ENCODE measurements around the gene UIMC1.

UIMC1 gene

DNA sequence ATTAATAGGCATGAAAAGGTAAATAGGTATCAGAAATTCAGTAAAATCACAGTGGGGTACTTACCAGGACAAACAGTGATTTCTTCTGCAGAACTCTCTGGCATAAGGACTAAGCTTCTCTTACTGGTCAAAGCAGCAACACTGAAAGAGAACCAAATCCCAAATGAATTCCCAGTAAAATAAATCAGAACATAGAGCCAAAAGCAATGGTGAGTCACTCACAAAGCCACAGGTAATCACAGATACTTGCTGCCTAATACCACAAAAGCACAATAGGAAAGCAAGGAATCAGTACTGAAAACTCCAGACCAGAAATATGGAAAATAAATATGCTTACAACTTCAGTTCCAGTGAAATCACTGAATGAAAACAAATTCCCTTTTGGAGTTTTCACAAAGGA, 50.7 kb downstream of the UIMC1 start:
- DNase-seq (ENCODE audit: low spot score) (no peak), FAIRE-seq (no peak)

DNA sequence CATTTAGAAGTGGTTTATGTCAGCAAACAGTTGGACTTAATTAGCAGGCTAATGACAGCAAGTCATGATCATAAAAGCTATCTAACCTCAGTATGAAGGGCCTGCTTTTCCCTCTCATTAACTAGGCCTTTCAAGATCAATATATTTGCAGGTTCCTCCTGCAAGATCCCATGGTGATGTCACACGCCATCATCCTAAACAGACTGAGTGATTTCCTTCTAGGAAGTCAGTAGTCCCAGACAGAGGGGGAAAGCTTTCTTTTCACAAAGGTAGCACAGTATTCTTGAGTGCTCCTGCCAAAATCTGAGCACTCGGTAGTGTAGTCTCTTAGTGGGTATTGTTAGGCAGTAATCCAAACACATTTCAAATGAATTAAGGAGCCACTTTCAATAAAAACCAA, 52.5 kb downstream of the UIMC1 start:
- DNase-seq (ENCODE audit: low spot score) (no peak), FAIRE-seq (no peak)

DNA sequence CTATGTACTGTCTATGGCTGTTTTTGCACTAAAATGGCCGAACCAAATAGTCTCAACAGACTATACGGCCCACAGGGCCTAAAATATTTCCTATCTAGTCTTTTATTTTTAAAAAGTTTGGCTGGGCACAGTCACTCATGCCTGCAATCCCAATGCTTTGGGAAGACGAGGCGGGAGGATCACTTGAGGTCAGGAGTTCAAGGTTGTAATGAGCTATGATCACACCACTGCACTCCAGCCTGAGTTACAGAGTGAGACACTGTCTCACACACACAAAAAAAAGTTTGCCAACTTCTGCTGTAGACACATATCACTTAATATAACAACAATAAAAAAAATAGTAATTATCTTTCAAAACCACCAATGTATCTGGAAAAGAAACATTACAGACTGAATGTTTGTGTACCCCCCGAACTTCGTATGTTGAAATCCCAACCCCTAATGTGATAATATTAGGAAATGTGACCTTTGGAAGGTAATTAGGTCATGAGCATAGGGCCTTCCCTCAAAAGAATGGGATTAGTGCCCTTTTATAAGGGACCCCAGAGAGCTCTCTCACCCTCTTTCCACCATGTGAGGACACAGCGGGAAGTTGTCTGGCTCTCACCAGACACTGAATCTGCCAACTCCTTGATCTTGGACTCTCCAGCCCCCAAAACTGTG, 53.9 kb downstream of the UIMC1 start:
- FAIRE-seq (no peak), DNase-seq (ENCODE audit: low spot score) (no peak)

DNA sequence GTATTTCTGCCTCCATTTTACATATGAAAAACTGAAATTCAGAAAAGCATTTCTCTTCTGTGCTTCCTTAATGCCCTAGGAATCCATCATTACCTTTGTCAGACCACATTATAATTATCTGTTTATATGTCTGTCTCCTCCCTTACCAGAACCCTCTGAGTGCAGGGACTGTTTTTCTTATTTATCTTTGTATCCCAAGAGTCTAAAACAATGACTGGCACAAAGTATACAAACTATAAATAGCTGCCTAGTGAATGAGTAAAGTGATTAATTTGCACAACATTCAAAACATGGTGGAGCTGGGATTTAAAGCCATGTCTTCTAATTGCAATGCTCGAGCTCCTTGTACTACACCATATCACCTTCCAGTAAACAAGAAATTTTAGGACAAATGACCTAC, 58.1 kb downstream of the UIMC1 start:
- FAIRE-seq (no peak), DNase-seq (ENCODE audit: low spot score) (no peak)

DNA sequence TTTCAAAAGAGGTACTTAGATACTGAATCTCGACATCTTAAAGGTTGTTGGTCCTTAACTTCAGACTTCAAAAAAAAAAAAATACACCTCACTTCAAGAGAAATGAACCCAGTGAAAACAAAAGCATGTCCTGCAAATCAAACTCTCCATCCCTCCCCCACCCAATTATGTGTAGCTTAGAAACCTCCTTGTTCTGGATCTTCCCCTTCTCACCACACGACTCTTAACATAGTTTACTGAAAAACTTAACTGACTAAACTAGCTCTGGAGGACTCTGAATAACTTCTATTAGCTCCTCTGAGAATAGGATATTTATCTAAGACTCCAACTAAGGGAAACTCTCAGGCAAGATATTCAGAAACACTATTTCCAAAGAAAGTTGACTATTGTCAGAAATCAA, 58.7 kb downstream of the UIMC1 start:
- FAIRE-seq (no peak), DNase-seq (ENCODE audit: low spot score) (no peak)

DNA sequence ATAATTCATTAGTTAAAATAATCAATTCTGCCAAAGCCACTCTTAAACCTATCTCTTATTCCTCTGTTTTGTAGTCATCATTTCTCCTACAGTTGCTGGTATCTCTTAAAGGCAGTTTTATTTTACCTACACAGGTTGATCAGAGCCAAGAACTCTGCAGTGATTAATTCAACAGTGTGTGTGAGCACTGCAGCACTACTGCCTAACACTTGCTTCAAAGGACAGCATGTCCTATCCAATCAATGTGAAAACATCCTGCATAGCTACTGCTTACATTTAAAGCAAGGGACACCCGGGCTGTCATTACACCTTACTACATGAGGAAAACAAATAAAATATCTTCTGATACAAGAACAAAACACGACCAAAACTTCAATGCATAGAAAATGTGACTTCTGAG, 62.3 kb downstream of the UIMC1 start:
- DNase-seq (ENCODE audit: low spot score), result no peak
- FAIRE-seq, result no peak

DNA sequence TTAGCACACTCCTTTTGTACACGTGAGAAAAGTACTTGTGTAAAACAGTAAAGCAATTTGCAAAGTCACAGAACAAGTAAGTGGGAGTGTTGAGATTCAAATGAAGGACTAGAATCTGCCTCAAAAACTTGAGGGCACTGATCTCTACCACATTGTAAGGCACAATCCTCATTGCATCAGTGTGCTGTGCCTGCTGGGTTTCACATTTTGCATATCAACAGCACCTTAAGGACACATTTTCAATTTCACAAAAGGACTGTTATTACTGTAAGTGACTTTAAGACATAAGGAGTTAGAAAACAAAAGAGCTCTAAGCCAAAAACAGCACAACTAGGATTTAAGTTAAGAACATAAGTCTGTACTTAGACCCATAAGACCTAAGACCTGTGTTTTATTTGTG, 62.8 kb downstream of the UIMC1 start:
- FAIRE-seq, result no peak
- no peak for DNase-seq (ENCODE audit: low spot score)

DNA sequence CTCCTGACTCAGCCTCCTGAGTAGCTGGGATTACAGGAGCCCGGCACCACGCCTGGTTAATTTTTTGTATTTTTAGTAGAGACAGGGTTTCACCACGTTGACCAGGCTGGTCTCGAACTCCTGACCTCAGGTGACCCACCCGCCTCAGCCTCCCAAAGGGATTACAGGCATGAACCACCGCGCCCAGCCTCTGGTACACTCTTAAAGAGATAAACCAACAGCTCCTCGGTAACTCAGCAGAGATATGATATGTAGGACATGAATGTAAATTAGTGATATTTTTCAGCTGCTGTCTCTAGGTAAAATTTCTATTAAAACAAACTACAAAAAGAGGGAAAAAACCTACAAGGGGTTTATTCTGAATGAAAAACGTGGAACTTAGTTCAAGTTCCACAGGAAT, 64.6 kb downstream of the UIMC1 start:
- DNase-seq (ENCODE audit: low spot score), result peak; percentile 38
- FAIRE-seq, result peak; percentile 87

DNA sequence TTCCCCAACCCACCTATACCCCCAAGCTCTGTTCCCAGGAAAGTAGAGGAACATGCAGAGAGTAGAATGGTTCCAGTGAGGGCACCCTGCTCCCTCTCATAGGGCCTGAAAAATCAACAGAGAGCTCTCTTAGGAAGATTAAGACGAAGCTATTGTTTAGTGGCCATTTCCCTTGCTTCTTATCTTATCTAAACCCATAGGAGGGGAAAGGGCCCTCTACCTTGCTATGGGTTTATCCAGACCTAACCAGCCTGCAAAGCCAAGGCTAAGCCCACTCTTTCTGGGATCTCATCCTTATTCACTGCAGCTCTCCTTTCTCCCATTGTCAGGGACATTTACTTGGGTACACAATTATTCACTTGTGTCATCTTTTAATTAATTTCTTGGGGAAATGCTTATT, 68.1 kb downstream of the UIMC1 start:
- no peak for FAIRE-seq

DNA sequence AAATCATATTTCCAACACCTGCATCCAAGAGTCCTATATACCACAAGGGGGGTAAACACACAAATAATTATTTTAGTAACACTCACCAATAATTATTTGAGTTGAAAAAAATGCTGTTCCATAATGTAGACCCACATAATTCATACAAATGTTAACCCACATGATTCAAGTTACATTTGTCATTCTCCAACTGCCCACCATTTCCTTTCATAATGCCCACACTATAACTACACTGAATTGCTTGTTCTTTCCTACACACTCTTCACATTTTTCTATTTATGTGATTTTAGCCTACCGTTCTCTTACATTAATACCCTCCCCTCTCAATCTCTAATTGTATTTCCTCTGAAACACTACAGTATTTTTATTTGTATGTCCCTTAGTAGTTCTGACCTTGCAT, 71.6 kb downstream of the UIMC1 start:
- DNase-seq (ENCODE audit: low spot score) (no peak), FAIRE-seq (no peak)

More for the DNA sequence above, 68.1 kb downstream of the UIMC1 start:
- no peak for DNase-seq (ENCODE audit: low spot score)

DNA sequence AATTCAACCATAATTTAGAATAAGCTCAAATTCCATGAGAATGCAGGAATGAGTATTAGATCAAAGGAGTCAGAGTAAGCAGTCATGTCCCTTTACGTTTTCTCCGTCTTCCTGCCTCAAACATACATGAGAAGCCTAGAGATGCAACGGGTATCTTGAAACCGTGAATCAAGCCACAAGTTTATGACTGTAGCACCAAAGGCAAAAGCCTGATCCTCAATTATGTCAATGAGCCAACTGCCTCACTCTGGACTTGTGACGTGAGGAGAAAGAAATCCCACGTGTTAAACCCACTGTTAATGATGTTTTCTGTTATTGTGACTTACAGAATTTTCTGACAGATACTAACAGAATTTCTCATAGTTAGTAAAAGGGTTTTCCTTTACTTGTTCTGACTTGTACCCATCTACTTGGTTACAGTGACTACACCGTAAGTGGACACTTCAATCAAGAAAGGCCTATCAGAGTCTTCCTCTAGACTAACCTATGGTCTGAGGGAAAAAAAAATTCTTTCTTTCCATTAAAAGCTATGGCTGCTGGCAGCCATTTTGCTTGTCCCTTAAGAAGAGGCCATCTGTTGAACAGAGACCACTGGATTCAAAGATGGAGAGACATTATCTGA, 72.2 kb downstream of the UIMC1 start:
- FAIRE-seq, result no peak

DNA sequence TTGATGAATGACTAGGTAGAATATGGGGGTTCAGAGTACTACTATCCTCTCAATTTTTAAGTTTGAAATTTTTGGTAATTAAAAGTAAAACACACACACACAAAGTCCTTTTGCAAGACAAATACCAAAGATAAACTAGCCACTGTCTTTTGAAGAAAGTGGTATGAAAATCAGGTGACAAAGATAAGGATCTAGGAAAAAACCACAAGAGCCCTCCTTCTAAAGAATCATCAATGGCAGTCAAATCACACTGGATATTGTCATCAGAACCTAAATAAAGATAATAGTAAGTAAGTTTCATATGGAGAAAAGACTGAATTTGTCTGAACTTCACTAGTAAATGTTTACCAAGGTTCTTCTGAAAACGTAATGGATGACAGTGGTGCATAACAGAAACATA, 76.9 kb downstream of the UIMC1 start:
- DNase-seq (ENCODE audit: low spot score), result no peak
- no peak for FAIRE-seq

More for the DNA sequence above, 72.2 kb downstream of the UIMC1 start:
- DNase-seq (ENCODE audit: low spot score), result no peak

DNA sequence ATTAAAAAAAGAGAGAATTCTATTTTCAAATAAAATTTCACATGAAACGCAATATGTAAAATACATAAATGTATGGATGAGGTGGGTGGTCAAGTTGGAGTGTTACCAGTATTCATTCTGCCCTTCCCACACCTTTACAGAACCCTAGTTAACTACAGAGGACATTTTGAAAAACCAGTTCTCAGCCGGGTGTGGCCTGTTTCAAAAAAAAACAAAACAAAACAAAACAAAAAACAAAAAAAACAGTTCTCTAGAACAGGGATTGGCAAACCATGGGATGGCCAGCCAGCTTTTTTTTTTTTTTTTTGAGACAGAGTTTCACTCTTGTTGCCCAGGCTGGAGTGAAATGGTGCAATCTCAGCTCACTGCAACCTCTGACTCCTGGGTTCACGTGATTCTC, 79.0 kb downstream of the UIMC1 start:
- no peak for DNase-seq (ENCODE audit: low spot score)

DNA sequence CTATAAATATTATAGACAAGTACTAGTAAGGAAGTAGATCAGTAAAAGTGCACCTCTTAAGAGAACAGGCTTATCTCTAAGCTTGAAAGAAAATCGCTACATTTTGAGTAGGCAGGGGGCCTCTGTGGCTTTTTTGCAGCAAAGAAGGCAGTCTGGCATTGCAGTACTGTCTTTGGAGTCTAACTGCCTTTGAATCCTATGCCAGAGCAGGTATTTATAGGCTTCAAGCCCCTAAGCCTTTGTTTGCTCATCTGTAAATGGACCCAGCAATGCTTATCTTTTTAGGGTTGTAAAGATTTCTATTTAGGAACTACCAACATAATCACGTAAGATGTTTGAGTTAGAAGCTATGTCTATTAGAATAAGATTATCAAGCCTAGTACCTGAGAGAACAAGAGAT, 83.8 kb downstream of the UIMC1 start:
- DNase-seq (ENCODE audit: low spot score) (no peak), FAIRE-seq (no peak)

More for the DNA sequence above, 79.0 kb downstream of the UIMC1 start:
- FAIRE-seq, result no peak

DNA sequence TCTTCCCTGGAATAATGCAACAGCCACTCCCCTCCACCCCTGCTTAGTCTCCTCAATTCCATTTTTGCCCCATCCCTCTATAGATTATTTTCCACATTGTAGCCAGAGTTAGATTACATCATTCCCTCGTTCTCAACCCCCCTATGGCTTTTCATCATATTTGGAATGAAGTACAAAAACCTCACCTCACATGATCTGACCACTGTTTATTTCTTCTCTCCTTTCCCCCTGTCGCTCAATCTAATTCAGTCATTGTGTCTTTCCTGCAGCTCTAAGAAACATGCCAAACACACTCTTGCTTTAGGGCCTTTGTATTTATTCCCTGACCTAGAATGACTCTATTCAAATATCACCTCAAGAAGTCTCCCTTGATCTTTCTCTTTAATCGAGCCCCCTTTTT, 84.9 kb downstream of the UIMC1 start:
- DNase-seq (ENCODE audit: low spot score) (no peak), FAIRE-seq (no peak)

DNA sequence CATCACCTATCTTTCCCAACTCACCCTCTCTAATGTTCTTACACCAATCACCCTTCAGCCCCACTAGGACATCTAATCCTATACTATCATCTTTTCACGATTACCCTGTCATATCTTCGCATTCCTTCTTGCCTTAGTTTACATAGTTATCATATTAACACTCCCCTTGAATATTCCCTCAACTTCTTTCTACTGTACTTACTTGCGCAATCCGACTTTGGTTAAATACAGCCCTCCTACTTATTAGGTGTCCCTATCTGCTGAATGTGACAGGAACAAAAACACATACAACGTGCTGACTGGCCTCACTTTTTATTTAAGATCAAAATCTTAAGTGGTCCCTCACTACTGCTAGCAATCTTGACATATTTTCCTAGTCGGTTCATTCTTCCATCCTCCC, 88.0 kb downstream of the UIMC1 start:
- FAIRE-seq, result no peak
- DNase-seq (ENCODE audit: low spot score), result no peak

DNA sequence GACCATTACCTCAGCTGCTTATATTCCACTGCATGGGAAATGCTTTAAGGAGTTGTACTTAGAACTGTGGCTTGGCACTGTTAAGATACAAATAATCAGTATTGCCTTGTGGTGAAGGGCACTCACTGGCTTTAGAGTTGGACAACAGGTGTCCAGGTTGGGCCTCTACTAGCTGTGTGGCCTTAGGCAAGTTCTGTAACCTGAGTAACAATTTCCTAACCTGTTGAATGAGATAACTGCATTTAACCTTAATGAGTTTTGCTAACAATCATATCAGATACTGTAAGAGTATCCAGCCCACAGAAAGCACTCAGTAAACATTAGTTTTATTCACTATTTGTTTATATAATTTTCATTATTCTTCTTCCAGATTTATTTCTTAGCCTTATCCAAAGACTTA, 90.2 kb downstream of the UIMC1 start:
- FAIRE-seq (no peak), DNase-seq (ENCODE audit: low spot score) (no peak)

DNA sequence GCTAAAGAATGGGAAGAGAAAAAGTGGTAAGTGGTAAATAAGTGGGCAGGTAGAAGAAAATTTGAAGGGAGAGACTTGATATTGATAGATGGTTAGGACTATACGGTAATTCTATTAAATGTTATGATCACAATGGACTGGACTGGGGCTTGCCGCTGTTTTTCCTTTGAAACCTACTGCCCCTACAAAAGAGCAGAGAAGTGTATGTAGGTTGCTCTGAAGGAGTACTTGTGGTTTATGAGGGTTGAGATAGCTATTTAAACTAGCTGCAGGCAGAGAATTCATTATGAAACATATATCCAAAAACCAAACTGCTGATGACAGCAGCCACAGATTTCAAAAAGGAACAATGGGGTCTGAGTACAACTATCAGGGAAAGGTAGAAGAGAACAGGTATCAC, 90.7 kb downstream of the UIMC1 start:
- FAIRE-seq (no peak), DNase-seq (ENCODE audit: low spot score) (no peak)

DNA sequence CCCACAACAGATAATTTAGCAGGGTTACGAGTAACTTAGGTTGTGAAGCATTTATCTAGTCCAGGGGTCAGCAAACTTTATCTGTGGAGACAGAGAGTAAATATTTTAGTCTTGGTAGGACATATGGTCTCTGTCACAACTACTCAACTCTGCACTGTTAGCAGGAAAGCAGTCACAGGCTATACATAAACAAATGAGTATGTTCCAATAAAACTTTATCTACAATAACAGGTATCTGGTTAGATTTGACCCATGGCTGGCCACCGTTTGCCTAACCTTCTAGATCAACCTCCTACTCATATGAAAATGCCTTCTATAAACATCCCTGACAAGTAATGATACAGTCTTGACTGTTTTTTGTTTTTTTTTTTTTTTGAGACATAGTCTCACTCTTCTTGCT, 94.5 kb downstream of the UIMC1 start:
- DNase-seq (ENCODE audit: low spot score) (no peak), FAIRE-seq (no peak)

DNA sequence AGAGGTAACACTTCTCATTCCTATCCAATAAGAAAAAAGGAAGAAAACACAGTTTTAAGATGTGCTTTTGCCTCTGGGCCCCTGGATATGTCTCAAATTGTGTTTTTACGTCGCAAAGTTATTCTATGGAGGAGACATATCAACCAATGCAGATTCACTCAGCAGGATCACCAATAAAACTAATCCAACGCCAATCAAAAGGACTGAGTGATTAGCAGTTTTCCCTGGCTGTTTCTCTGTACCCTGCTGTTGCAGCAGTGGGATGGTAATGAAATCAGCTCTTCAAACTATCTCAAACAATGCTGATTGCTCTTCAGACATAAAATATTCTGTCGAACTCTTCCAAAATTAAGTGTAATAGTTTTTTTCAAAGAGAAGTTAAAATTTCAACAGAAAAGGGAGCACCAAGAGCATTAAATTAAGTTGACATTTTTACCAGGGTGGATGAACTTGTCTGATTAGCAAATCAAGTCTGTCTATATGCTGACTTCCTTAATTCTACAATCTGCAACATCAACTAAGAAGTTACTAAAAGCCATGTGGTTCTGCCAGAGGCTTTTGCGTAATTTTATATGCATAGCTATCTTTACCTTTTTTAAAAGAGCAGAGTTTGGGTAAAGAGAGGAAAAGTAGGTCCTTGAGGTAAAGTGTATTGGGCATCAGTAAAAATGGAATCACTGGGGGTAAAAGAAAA, 97.8 kb downstream of the UIMC1 start:
- DNase-seq (ENCODE audit: low spot score) (no peak), FAIRE-seq (no peak)

DNA sequence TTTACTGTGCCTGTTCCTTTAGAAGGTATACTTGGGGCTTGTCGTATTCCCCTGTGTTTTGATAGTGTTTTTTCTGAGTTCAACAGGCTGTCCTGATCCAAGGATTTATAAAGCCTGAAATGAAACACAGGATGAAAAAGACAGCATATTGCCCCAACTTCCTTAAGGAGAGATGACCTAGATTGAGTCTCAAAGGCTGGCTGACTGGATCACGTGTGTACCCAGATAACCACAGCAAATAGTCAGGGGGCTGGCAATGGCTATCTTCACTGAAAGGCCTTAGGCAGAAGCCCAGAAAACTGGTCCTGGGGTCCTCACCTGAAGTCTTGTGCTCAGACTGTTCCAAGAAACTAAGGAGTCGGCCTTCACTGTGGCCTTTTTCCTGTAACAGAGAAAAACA, 99.8 kb downstream of the UIMC1 start:
- FAIRE-seq (no peak), DNase-seq (ENCODE audit: low spot score) (no peak)

DNA sequence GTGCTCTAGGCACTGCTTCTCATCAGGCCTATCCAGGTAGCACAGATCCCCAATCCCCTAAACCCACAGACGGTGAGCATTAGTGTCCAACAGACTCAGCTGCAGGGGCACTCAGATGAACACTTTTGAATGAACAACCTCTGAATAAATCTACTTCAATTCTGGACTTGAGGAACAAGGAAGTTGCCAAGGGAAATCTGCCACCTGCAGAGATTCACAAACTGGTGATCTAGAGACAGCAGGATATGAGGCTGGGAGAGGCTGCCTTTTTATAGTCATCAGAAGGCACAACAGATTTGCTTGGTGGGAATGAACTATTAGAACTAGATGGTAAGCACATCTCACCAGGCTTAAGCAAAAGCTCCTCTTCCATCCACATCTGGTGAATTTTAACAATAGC, 100.5 kb downstream of the UIMC1 start:
- FAIRE-seq, result no peak
- DNase-seq (ENCODE audit: low spot score), result no peak

DNA sequence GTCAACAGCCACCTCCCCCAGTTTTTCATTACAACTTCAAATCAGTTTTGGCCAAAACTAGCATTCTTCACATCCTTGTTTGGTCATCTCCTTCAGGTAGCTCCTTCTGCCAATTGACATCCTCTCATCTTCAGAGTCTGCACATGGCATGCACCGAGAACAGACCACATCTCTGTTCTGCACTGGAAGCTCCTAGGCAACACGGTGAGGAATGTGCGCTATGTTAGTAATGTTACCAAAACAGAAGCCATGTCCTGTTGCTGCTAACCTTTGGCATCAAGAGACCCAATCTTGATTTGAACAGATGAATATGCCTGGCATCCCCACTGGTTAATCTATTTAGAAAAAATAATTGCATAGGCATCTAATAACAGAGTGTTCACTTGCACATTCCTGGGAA, 102.3 kb downstream of the UIMC1 start:
- DNase-seq (ENCODE audit: low spot score) (peak; percentile 60), FAIRE-seq (no peak)

Data from RCC 7860 (cell line).